ENCODE measurements around the gene PRTN3. TPM values are rescaled to one million over a fixed set of nuclear protein-coding genes. Genes with fewer than 3 reads are reported as not detected.

Gene PRTN3
- polyA plus RNA-seq, 1 of the 3 experiments (the other 2 are of a cell fraction) = not detected

DNA sequence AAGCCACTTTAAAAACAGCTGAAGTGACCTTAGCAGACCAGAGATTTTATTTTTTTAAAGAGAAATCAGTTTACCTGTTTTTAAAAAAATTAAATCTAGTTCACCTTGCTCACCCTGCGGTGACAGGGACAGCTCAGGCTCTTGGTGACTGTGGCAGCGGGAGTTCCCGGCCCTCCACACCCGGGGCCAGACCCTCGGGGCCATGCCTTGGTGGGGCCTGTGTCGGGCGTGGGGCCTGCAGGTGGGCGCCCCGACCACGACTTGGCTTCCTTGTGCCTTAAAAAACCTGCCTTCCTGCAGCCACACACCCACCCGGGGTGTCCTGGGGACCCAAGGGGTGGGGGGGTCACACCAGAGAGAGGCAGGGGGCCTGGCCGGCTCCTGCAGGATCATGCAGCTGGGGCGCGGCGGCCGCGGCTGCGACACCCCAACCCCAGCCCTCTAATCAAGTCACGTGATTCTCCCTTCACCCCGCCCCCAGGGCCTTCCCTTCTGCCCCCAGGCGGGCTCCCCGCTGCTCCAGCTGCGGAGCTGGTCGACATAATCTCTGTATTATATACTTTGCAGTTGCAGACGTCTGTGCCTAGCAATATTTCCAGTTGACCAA, 29.8 kb upstream of the PRTN3 start:
- H2AFZ ChIP-seq (ENCODE audit: low read depth) = no peak overlapping the region
- no peaks in the 10 kb centered on the region for H3K9me3 ChIP-seq
- peaks cover 44 to 55% of the 10 kb centered on the region in 2 experiments for H3K36me3 ChIP-seq (replicated peaks in 1 of 2; ENCODE audit: control insufficient read depth in 1 of 2, insufficient read depth in 2 of 2, low read length in 1 of 2)
- POLR2A ChIA-PET = no interaction called here
- peaks cover 34% of the 10 kb centered on the region for H3F3A ChIP-seq (replicated peaks; ENCODE audit: insufficient read depth)
- H4K20me1 ChIP-seq (ENCODE audit: insufficient read depth) = peaks cover 62% of the 10 kb centered on the region
- CTCF ChIA-PET = interaction anchor here (1.3 kb wide), 1 partner anchor 10 kb away, joined by 5 read pairs; no protein-coding TSS in a partner anchor
- no peaks in the 10 kb centered on the region for H3K27me3 ChIP-seq (ENCODE audit: insufficient read depth)
- WGBS (ENCODE audit: low lambda C conversion rate) = 93% methylated on average over 12 of the region's 25 CpGs
- DNase-seq = no peak
- no peak overlapping the region for H3K27ac ChIP-seq (ENCODE audit: low read depth in 2 of 2, low read length in 1 of 2)
- H3K4me3 ChIP-seq (ENCODE audit: low read depth in 2 of 2, low read length in 1 of 2) = no peak overlapping the region
- H3K4me2 ChIP-seq = no peak overlapping the region
- no peak for TF ChIP-seq EP300 (IDR thresholded peaks at IDR 0.05; ENCODE audit: borderline replicate concordance in 1 of 2, low read depth in 1 of 2, low read length in 1 of 2)
- no peak for TF ChIP-seq ELF1 (IDR thresholded peaks at IDR 0.05)
- TF ChIP-seq USF2 (IDR thresholded peaks at IDR 0.05; ENCODE audit: borderline replicate concordance, low read depth, low read length) = no peak
- TF ChIP-seq, protein P1, sequence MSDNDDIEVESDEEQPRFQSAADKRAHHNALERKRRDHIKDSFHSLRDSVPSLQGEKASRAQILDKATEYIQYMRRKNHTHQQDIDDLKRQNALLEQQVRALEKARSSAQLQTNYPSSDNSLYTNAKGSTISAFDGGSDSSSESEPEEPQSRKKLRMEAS (IDR thresholded peaks at IDR 0.05; ENCODE audit: low read depth) = no peak
- TF ChIP-seq TAF1 (IDR thresholded peaks at IDR 0.05; ENCODE audit: borderline replicate concordance, low read depth, low read length) = no peak
- no peak for TF ChIP-seq SMC3 (IDR thresholded peaks at IDR 0.05; ENCODE audit: low read depth, low read length)
- no peak for TF ChIP-seq RFX5 (IDR thresholded peaks at IDR 0.05; ENCODE audit: low read length)
- no peak for TF ChIP-seq CHD2 (IDR thresholded peaks at IDR 0.05; ENCODE audit: low read length, partially characterized antibody)
- no peak for TF ChIP-seq SIN3A (IDR thresholded peaks at IDR 0.05; ENCODE audit: borderline replicate concordance, low read depth, low read length)
- no peak for TF ChIP-seq YY1 (IDR thresholded peaks at IDR 0.05; ENCODE audit: low read depth)
- no peak for TF ChIP-seq RCOR1 (IDR thresholded peaks at IDR 0.05; ENCODE audit: low read length)
- no peak for TF ChIP-seq RAD21 (IDR thresholded peaks at IDR 0.05; ENCODE audit: low read length)
- TF ChIP-seq, protein P2, sequence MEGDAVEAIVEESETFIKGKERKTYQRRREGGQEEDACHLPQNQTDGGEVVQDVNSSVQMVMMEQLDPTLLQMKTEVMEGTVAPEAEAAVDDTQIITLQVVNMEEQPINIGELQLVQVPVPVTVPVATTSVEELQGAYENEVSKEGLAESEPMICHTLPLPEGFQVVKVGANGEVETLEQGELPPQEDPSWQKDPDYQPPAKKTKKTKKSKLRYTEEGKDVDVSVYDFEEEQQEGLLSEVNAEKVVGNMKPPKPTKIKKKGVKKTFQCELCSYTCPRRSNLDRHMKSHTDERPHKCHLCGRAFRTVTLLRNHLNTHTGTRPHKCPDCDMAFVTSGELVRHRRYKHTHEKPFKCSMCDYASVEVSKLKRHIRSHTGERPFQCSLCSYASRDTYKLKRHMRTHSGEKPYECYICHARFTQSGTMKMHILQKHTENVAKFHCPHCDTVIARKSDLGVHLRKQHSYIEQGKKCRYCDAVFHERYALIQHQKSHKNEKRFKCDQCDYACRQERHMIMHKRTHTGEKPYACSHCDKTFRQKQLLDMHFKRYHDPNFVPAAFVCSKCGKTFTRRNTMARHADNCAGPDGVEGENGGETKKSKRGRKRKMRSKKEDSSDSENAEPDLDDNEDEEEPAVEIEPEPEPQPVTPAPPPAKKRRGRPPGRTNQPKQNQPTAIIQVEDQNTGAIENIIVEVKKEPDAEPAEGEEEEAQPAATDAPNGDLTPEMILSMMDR (IDR thresholded peaks at IDR 0.05) = no peak
- no peaks in the 10 kb centered on the region for H3K9me2 ChIP-seq
- no peaks in the 10 kb centered on the region for H3K4me1 ChIP-seq (ENCODE audit: control insufficient read depth in 1 of 2, insufficient read depth in 2 of 2, low read depth in 1 of 2, low read length in 1 of 2)
- peaks cover 39% of the 10 kb centered on the region; the same call in 1 of the 2 replicates for H3K79me2 ChIP-seq (ENCODE audit: insufficient read depth)
- H3K9ac ChIP-seq = no peak overlapping the region

DNA sequence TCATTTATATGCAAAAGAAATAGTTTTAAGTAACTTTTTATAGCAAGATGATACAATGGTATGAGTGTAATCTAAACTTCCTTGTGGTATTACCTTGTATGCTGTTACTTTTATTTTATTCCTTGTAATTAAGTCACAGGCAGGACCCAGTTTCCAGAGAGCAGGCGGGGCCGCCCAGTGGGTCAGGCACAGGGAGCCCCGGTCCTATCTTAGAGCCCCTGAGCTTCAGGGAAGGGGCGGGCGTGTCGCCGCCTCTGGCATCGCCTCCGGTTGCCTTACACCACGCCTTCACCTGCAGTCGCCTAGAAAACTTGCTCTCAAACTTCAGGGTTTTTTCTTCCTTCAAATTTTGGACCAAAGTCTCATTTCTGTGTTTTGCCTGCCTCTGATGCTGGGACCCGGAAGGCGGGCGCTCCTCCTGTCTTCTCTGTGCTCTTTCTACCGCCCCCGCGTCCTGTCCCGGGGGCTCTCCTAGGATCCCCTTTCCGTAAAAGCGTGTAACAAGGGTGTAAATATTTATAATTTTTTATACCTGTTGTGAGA, 29.2 kb upstream of the PRTN3 start:
- CTCF ChIA-PET = interaction anchor here (1.3 kb wide), 1 partner anchor 11 kb away, joined by 5 read pairs; no protein-coding TSS in a partner anchor
- H3K36me3 ChIP-seq (replicated peaks in 1 of 2; ENCODE audit: control insufficient read depth in 1 of 2, insufficient read depth in 2 of 2, low read length in 1 of 2) = peaks cover 42 to 49% of the 10 kb centered on the region in 2 experiments
- TF ChIP-seq RCOR1 (IDR thresholded peaks at IDR 0.05; ENCODE audit: low read length) (no peak), SMC3 (IDR thresholded peaks at IDR 0.05; ENCODE audit: low read depth, low read length) (no peak), REST (IDR thresholded peaks at IDR 0.05; ENCODE audit: low read depth, low read length) (no peak), TAF1 (IDR thresholded peaks at IDR 0.05; ENCODE audit: borderline replicate concordance, low read depth, low read length) (no peak)
- TF ChIP-seq, protein P1 (IDR thresholded peaks at IDR 0.05; ENCODE audit: low read depth) = no peak
- TF ChIP-seq, protein P2 (IDR thresholded peaks at IDR 0.05) = no peak

More for the DNA sequence above, 29.2 kb upstream of the PRTN3 start:
- DNase-seq = no peak
- Histone ChIP-seq H3K4me2 (no peak overlapping the region), H3K79me2 (ENCODE audit: insufficient read depth) (peaks cover 33% of the 10 kb centered on the region; the same call in 1 of the 2 replicates), H3K4me3 (ENCODE audit: low read depth in 2 of 2, low read length in 1 of 2) (no peak overlapping the region), H3K9me3 (no peaks in the 10 kb centered on the region), H3K27me3 (ENCODE audit: insufficient read depth) (no peaks in the 10 kb centered on the region), H3K9ac (no peak overlapping the region), H4K20me1 (ENCODE audit: insufficient read depth) (peaks cover 56% of the 10 kb centered on the region), H3K9me2 (no peaks in the 10 kb centered on the region), H3F3A (replicated peaks; ENCODE audit: insufficient read depth) (peaks cover 34% of the 10 kb centered on the region), H2AFZ (ENCODE audit: low read depth) (no peak overlapping the region), H3K4me1 (ENCODE audit: control insufficient read depth in 1 of 2, insufficient read depth in 2 of 2, low read depth in 1 of 2, low read length in 1 of 2) (no peaks in the 10 kb centered on the region), H3K27ac (ENCODE audit: low read depth in 2 of 2, low read length in 1 of 2) (no peak overlapping the region)
- POLR2A ChIA-PET = no interaction called here
- 96% methylated on average over 19 of the region's 20 CpGs for WGBS (ENCODE audit: low lambda C conversion rate)

Data from SK-N-SH (cell line).